Measurements from ENCODE around the gene AVP.

AVP gene

GRCh38 chr20:3116341-3116740 is 31.8 kb upstream of the AVP start:
- TF ChIP-seq CTCF (conservative IDR thresholded peaks at IDR 0.05; ENCODE audit: low read depth, low read length): no peak
- Histone ChIP-seq H3K4me1 (ENCODE audit: low read depth, poor library complexity, severe bottlenecking) (no peaks in the 10 kb centered on the region), H2AFZ (ENCODE audit: low read depth) (no peak overlapping the region), H3K9ac (no peak overlapping the region), H3K36me3 (ENCODE audit: insufficient read depth) (no peaks in the 10 kb centered on the region), H3K79me2 (ENCODE audit: insufficient read depth, low read depth) (no peaks in the 10 kb centered on the region), H3K4me2 (no peak overlapping the region), H3K27ac (no peak overlapping the region), H3K27me3 (ENCODE audit: insufficient read depth, low read depth) (no peaks in the 10 kb centered on the region), H3K4me3 (IDR thresholded peaks at IDR 0.05; ENCODE audit: insufficient read depth, low read depth, low read length) (no peak overlapping the region), H4K20me1 (ENCODE audit: insufficient read depth) (no peaks in the 10 kb centered on the region)

GRCh38 chr20:3115190-3116107 is 30.9 kb upstream of the AVP start:
- peak; percentile 71 for TF ChIP-seq CTCF (conservative IDR thresholded peaks at IDR 0.05; ENCODE audit: low read depth, low read length)
- no peaks in the 10 kb centered on the region for H4K20me1 ChIP-seq (ENCODE audit: insufficient read depth)
- no peaks in the 10 kb centered on the region for H3K79me2 ChIP-seq (ENCODE audit: insufficient read depth, low read depth)
- H3K4me1 ChIP-seq (ENCODE audit: low read depth, poor library complexity, severe bottlenecking): no peaks in the 10 kb centered on the region
- H3K36me3 ChIP-seq (ENCODE audit: insufficient read depth): no peaks in the 10 kb centered on the region
- H3K27me3 ChIP-seq (ENCODE audit: insufficient read depth, low read depth): no peaks in the 10 kb centered on the region
- no peak overlapping the region for H2AFZ ChIP-seq (ENCODE audit: low read depth)
- no peak overlapping the region for H3K9ac ChIP-seq
- H3K4me2 ChIP-seq: no peak overlapping the region
- no peak overlapping the region for H3K27ac ChIP-seq
- no peak overlapping the region for H3K4me3 ChIP-seq (IDR thresholded peaks at IDR 0.05; ENCODE audit: insufficient read depth, low read depth, low read length)

GRCh38 chr20:3111995-3112394 is 27.5 kb upstream of the AVP start:
- no peak for TF ChIP-seq CTCF (conservative IDR thresholded peaks at IDR 0.05; ENCODE audit: low read depth, low read length)
- H4K20me1 ChIP-seq (ENCODE audit: insufficient read depth): no peaks in the 10 kb centered on the region
- H3K4me1 ChIP-seq (ENCODE audit: low read depth, poor library complexity, severe bottlenecking): no peaks in the 10 kb centered on the region
- no peaks in the 10 kb centered on the region for H3K79me2 ChIP-seq (ENCODE audit: insufficient read depth, low read depth)
- no peaks in the 10 kb centered on the region for H3K36me3 ChIP-seq (ENCODE audit: insufficient read depth)
- no peak overlapping the region for H3K9ac ChIP-seq
- no peak overlapping the region for H3K27ac ChIP-seq
- H2AFZ ChIP-seq (ENCODE audit: low read depth): no peak overlapping the region
- no peak overlapping the region for H3K4me3 ChIP-seq (IDR thresholded peaks at IDR 0.05; ENCODE audit: insufficient read depth, low read depth, low read length)
- no peak overlapping the region for H3K4me2 ChIP-seq
- H3K27me3 ChIP-seq (ENCODE audit: insufficient read depth, low read depth): no peaks in the 10 kb centered on the region

GRCh38 chr20:3111507-3111906 is 27.0 kb upstream of the AVP start:
- no peak overlapping the region for H3K4me3 ChIP-seq (IDR thresholded peaks at IDR 0.05; ENCODE audit: insufficient read depth, low read depth, low read length)
- no peaks in the 10 kb centered on the region for H3K27me3 ChIP-seq (ENCODE audit: insufficient read depth, low read depth)
- no peak overlapping the region for H3K27ac ChIP-seq
- TF ChIP-seq CTCF (conservative IDR thresholded peaks at IDR 0.05; ENCODE audit: low read depth, low read length): no peak
- H3K36me3 ChIP-seq (ENCODE audit: insufficient read depth): no peaks in the 10 kb centered on the region
- no peak overlapping the region for H3K9ac ChIP-seq
- no peak overlapping the region for H2AFZ ChIP-seq (ENCODE audit: low read depth)
- no peaks in the 10 kb centered on the region for H4K20me1 ChIP-seq (ENCODE audit: insufficient read depth)
- no peaks in the 10 kb centered on the region for H3K4me1 ChIP-seq (ENCODE audit: low read depth, poor library complexity, severe bottlenecking)
- no peak overlapping the region for H3K4me2 ChIP-seq
- no peaks in the 10 kb centered on the region for H3K79me2 ChIP-seq (ENCODE audit: insufficient read depth, low read depth)
